ENCODE data around the gene NUB1.
A peak's percentile ranks its signal among the peaks of the same experiment; 100 is the strongest.

The NUB1 gene

GRCh38 chr7:151312831-151313809 is 28.5 kb upstream of the NUB1 start:
- DNase-seq (ENCODE audit: low read depth in 1 of 2, low spot score in 1 of 2): no peak

GRCh38 chr7:151313857-151314256 is 27.8 kb upstream of the NUB1 start:
- no peak for DNase-seq (ENCODE audit: low read depth in 1 of 2, low spot score in 1 of 2)

GRCh38 chr7:151314401-151314800 is 27.2 kb upstream of the NUB1 start:
- DNase-seq (ENCODE audit: low read depth in 1 of 2, low spot score in 1 of 2): no peak

GRCh38 chr7:151315038-151315655 is 26.5 kb upstream of the NUB1 start:
- DNase-seq (ENCODE audit: low read depth in 1 of 2, low spot score in 1 of 2): peak; percentile 35 to 52

- DNase-seq (ENCODE audit: low read depth in 1 of 2, low spot score in 1 of 2): no peak
These were observed 24.7 kb upstream of the NUB1 start for GRCh38 chr7:151316896-151317295.

- no peak for DNase-seq (ENCODE audit: low read depth in 1 of 2, low spot score in 1 of 2)
These were observed 23.7 kb upstream of the NUB1 start for GRCh38 chr7:151317936-151318335.

GRCh38 chr7:151319189-151319588 is 22.4 kb upstream of the NUB1 start:
- no peak for DNase-seq (ENCODE audit: low read depth in 1 of 2, low spot score in 1 of 2)

- no peak for DNase-seq (ENCODE audit: low read depth in 1 of 2, low spot score in 1 of 2)
These were observed 21.3 kb upstream of the NUB1 start for GRCh38 chr7:151320263-151320845.

- DNase-seq (ENCODE audit: low read depth in 1 of 2, low spot score in 1 of 2): no peak
These were observed 20.3 kb upstream of the NUB1 start for GRCh38 chr7:151321341-151321740.

- DNase-seq (ENCODE audit: low read depth in 1 of 2, low spot score in 1 of 2): no peak
These were observed 18.7 kb upstream of the NUB1 start for GRCh38 chr7:151322906-151323305.

- DNase-seq (ENCODE audit: low read depth in 1 of 2, low spot score in 1 of 2): no peak
These were observed 14.6 kb upstream of the NUB1 start for GRCh38 chr7:151327022-151327421.

- no peak for DNase-seq (ENCODE audit: low read depth in 1 of 2, low spot score in 1 of 2)
These were observed 14.0 kb upstream of the NUB1 start for GRCh38 chr7:151327659-151328058.

GRCh38 chr7:151330181-151330580 is 11.4 kb upstream of the NUB1 start:
- DNase-seq (ENCODE audit: low read depth in 1 of 2, low spot score in 1 of 2): no peak

- no peak for DNase-seq (ENCODE audit: low read depth in 1 of 2, low spot score in 1 of 2)
These were observed 11.0 kb upstream of the NUB1 start for GRCh38 chr7:151330661-151331060.

- no peak for DNase-seq (ENCODE audit: low read depth in 1 of 2, low spot score in 1 of 2)
These were observed 7.0 kb upstream of the NUB1 start for GRCh38 chr7:151334628-151335027.

GRCh38 chr7:151336027-151336708 is 5.4 kb upstream of the NUB1 start:
- no peak for DNase-seq (ENCODE audit: low read depth in 1 of 2, low spot score in 1 of 2)

GRCh38 chr7:151337346-151337745 is 4.3 kb upstream of the NUB1 start:
- no peak for DNase-seq (ENCODE audit: low read depth in 1 of 2, low spot score in 1 of 2)

- no peak for DNase-seq (ENCODE audit: low read depth in 1 of 2, low spot score in 1 of 2)
These were observed 2.8 kb upstream of the NUB1 start for GRCh38 chr7:151338809-151339208.

- DNase-seq (ENCODE audit: low read depth in 1 of 2, low spot score in 1 of 2): no peak
These were observed 1.8 kb upstream of the NUB1 start for GRCh38 chr7:151339651-151340382.

GRCh38 chr7:151340794-151341356 is 737 bp upstream of the NUB1 start:
- no peak for DNase-seq (ENCODE audit: low read depth in 1 of 2, low spot score in 1 of 2)

Data from activated T-helper 1 cell treated with anti-CD3 and anti-CD28 coated beads, Interleukin-2, amount 50 U/mL, for 16 hours (primary cell).